Coronary artery (tissue), 2 donors: ENCODE results near the gene RAVER1.
"Not testable (repeated sequence)": the region's sequence is repeated elsewhere in the genome, so short reads cannot be mapped to it uniquely, and the experiment has no call there.

Source experiments
- DNase-seq: peaks from one replicate; pipeline ENCODE4 v3.0.0-alpha.2; 2017; ENCODE audit warnings: low spot score
- H3K27ac ChIP-seq, 2 donors: fragments of 200-600 bp; sonication (generic); one replicate each; pipeline ENCODE4 v1.5.1; 2016 to 2019
- H3K4me3 ChIP-seq: fragments of 200-600 bp; sonication (generic); 2 replicates; pipeline ENCODE4 v1.5.1; 2016; ENCODE audit warnings: mild to moderate bottlenecking, moderate library complexity
- CTCF ChIP-seq: fragments of 200-600 bp; sonication (generic); IDR thresholded peaks from one replicate; pipeline ENCODE4 v1.5.1; 2019; ENCODE audit warnings: antibody characterized with exemption

RAVER1 gene

GRCh38 chr19:10285393-10285792 lies 47.9 kb downstream of the RAVER1 start:
- no peak overlapping the region for H3K4me3 ChIP-seq
- no peak for DNase-seq
- TF ChIP-seq CTCF: no peak
- H3K27ac ChIP-seq: no peak overlapping the region

GRCh38 chr19:10284960-10285278 lies 48.4 kb downstream of the RAVER1 start:
- TF ChIP-seq CTCF: no peak
- Histone ChIP-seq H3K4me3 (no peak overlapping the region), H3K27ac (no peak overlapping the region)
- no peak for DNase-seq

GRCh38 chr19:10284065-10284959 lies 49.0 kb downstream of the RAVER1 start:
- no peak for TF ChIP-seq CTCF
- H3K27ac ChIP-seq: no peak overlapping the region
- no peak for DNase-seq
- H3K4me3 ChIP-seq: no peak overlapping the region

GRCh38 chr19:10283301-10284064 lies 49.8 kb downstream of the RAVER1 start:
- Histone ChIP-seq H3K4me3 (no peak overlapping the region), H3K27ac (no peak overlapping the region)
- no peak for TF ChIP-seq CTCF
- no peak for DNase-seq

- H3K4me3 ChIP-seq, H3K27ac ChIP-seq, DNase-seq: not testable (repeated sequence)
Observed at GRCh38 chr19:10282043-10282442, 51.3 kb downstream of the RAVER1 start.

- DNase-seq: no peak
- TF ChIP-seq CTCF: no peak
- Histone ChIP-seq H3K4me3 (no peak overlapping the region), H3K27ac (no peak overlapping the region)
Observed at GRCh38 chr19:10279737-10280442, 53.4 kb downstream of the RAVER1 start.

GRCh38 chr19:10278935-10279334 lies 54.4 kb downstream of the RAVER1 start:
- H3K4me3 ChIP-seq: no peak overlapping the region
- no peak for TF ChIP-seq CTCF
- H3K27ac ChIP-seq: no peak overlapping the region
- no peak for DNase-seq
